Muscle layer of colon (tissue), 2 donors: ENCODE results near the gene MAP3K13.
"Not testable (repeated sequence)": the region's sequence is repeated elsewhere in the genome, so short reads cannot be mapped to it uniquely, and the experiment has no call there.

Experiments
- H3K27ac ChIP-seq: one replicate; pipeline ENCODE4 v1.7.0; 2013; ENCODE audit warnings: low read depth, mild to moderate bottlenecking, low read length, moderate library complexity
- H3K27me3 ChIP-seq, 2 donors: one replicate each; pipeline ENCODE4 v1.7.0; 2013; ENCODE audit warnings: low read length in 2 of 2, mild to moderate bottlenecking in 2 of 2; ENCODE audit not compliant: insufficient read depth in 2 of 2, control insufficient read depth in 1 of 2
- H3K36me3 ChIP-seq: one replicate; pipeline ENCODE4 v1.7.0; 2013; ENCODE audit warnings: mild to moderate bottlenecking, low read length; ENCODE audit not compliant: insufficient read depth
- H3K4me1 ChIP-seq: one replicate; pipeline ENCODE4 v1.7.0; 2013; ENCODE audit warnings: mild to moderate bottlenecking, low read length; ENCODE audit not compliant: insufficient read depth
- H3K4me3 ChIP-seq, 2 donors: one replicate each; pipeline ENCODE4 v1.7.0; 2013; ENCODE audit warnings: low read length in 2 of 2, low read depth in 1 of 2, mild to moderate bottlenecking in 1 of 2, moderate library complexity in 1 of 2
- H3K9ac ChIP-seq: one replicate; pipeline ENCODE4 v1.7.0; 2013; ENCODE audit warnings: low read length
- H3K9me3 ChIP-seq: one replicate; pipeline ENCODE4 v1.7.0; 2013; ENCODE audit warnings: mild to moderate bottlenecking, low read length
- donor health status: abdominal sarcoma.
- donor health status: Adenocarcinoma of cecum.

Gene MAP3K13

GRCh38 chr3:185424435-185424834, 61.5 kb downstream of the MAP3K13 start:
- Histone ChIP-seq H3K9me3 (no peaks in the 10 kb centered on the region), H3K27ac (no peak overlapping the region), H3K36me3 (no peaks in the 10 kb centered on the region)

GRCh38 chr3:185430375-185430774, 67.4 kb downstream of the MAP3K13 start:
- Histone ChIP-seq H3K27me3 (no peaks in the 10 kb centered on the region), H3K4me1 (no peaks in the 10 kb centered on the region), H3K4me3 (no peak overlapping the region), H3K27ac (no peak overlapping the region), H3K36me3 (no peaks in the 10 kb centered on the region), H3K9ac (no peak overlapping the region), H3K9me3 (no peaks in the 10 kb centered on the region)

More at GRCh38 chr3:185424435-185424834, 61.5 kb downstream of the MAP3K13 start:
- Histone ChIP-seq H3K9ac (no peak overlapping the region), H3K4me1 (no peaks in the 10 kb centered on the region), H3K4me3 (no peak overlapping the region), H3K27me3 (no peaks in the 10 kb centered on the region)

GRCh38 chr3:185439745-185440466, 77.0 kb downstream of the MAP3K13 start:
- Histone ChIP-seq H3K27me3 (no peaks in the 10 kb centered on the region), H3K4me3 (no peak overlapping the region)

GRCh38 chr3:185442031-185442430, 79.1 kb downstream of the MAP3K13 start:
- no peak overlapping the region for H3K4me3 ChIP-seq
- H3K9ac ChIP-seq = no peak overlapping the region
- no peaks in the 10 kb centered on the region for H3K27me3 ChIP-seq
- H3K27ac ChIP-seq = no peak overlapping the region
- no peaks in the 10 kb centered on the region for H3K4me1 ChIP-seq
- H3K9me3 ChIP-seq = no peaks in the 10 kb centered on the region
- no peaks in the 10 kb centered on the region for H3K36me3 ChIP-seq

More at GRCh38 chr3:185439745-185440466, 77.0 kb downstream of the MAP3K13 start:
- no peaks in the 10 kb centered on the region for H3K4me1 ChIP-seq
- H3K9ac ChIP-seq = no peak overlapping the region
- no peaks in the 10 kb centered on the region for H3K9me3 ChIP-seq
- H3K27ac ChIP-seq = no peak overlapping the region
- no peaks in the 10 kb centered on the region for H3K36me3 ChIP-seq

GRCh38 chr3:185444329-185444728, 81.4 kb downstream of the MAP3K13 start:
- H3K4me1 ChIP-seq = no peaks in the 10 kb centered on the region
- H3K27ac ChIP-seq = no peak overlapping the region
- no peaks in the 10 kb centered on the region for H3K27me3 ChIP-seq
- H3K9me3 ChIP-seq = no peaks in the 10 kb centered on the region
- H3K9ac ChIP-seq = no peak overlapping the region
- H3K4me3 ChIP-seq = no peak overlapping the region
- no peaks in the 10 kb centered on the region for H3K36me3 ChIP-seq

GRCh38 chr3:185448107-185448506, 85.2 kb downstream of the MAP3K13 start:
- H3K4me3 ChIP-seq = no peak overlapping the region
- no peak overlapping the region for H3K9ac ChIP-seq
- H3K36me3 ChIP-seq = peaks cover 9% of the 10 kb centered on the region
- H3K4me1 ChIP-seq = no peaks in the 10 kb centered on the region
- H3K27me3 ChIP-seq = no peaks in the 10 kb centered on the region
- H3K9me3 ChIP-seq = no peaks in the 10 kb centered on the region
- no peak overlapping the region for H3K27ac ChIP-seq

- H3K36me3 ChIP-seq, H3K4me1 ChIP-seq, H3K27me3 ChIP-seq, H3K4me3 ChIP-seq, H3K9me3 ChIP-seq, H3K9ac ChIP-seq, H3K27ac ChIP-seq: not testable (repeated sequence)
Measured at GRCh38 chr3:185451432-185451831, 88.5 kb downstream of the MAP3K13 start.

GRCh38 chr3:185457376-185457775, 94.4 kb downstream of the MAP3K13 start:
- no peak overlapping the region for H3K27ac ChIP-seq
- H3K36me3 ChIP-seq = peaks cover 8% of the 10 kb centered on the region
- H3K27me3 ChIP-seq = no peaks in the 10 kb centered on the region
- H3K9ac ChIP-seq = no peak overlapping the region
- no peaks in the 10 kb centered on the region for H3K9me3 ChIP-seq
- no peak overlapping the region for H3K4me3 ChIP-seq
- no peaks in the 10 kb centered on the region for H3K4me1 ChIP-seq

- Histone ChIP-seq H3K36me3 (no peaks in the 10 kb centered on the region), H3K9me3 (no peaks in the 10 kb centered on the region), H3K27ac (no peak overlapping the region)
Measured at GRCh38 chr3:185460309-185460708, 97.4 kb downstream of the MAP3K13 start.

GRCh38 chr3:185460719-185461350, 97.9 kb downstream of the MAP3K13 start:
- Histone ChIP-seq H3K9ac (no peak overlapping the region), H3K4me3 (no peak overlapping the region), H3K36me3 (peaks cover 4% of the 10 kb centered on the region)

More at GRCh38 chr3:185460309-185460708, 97.4 kb downstream of the MAP3K13 start:
- no peaks in the 10 kb centered on the region for H3K27me3 ChIP-seq
- H3K9ac ChIP-seq = no peak overlapping the region
- H3K4me1 ChIP-seq = no peaks in the 10 kb centered on the region
- no peak overlapping the region for H3K4me3 ChIP-seq

GRCh38 chr3:185465471-185465870, 102.5 kb downstream of the MAP3K13 start:
- H3K4me3 ChIP-seq = no peak overlapping the region
- peaks cover 14% of the 10 kb centered on the region for H3K36me3 ChIP-seq
- no peaks in the 10 kb centered on the region for H3K27me3 ChIP-seq
- H3K4me1 ChIP-seq = no peaks in the 10 kb centered on the region
- no peak overlapping the region for H3K27ac ChIP-seq
- H3K9ac ChIP-seq = no peak overlapping the region
- H3K9me3 ChIP-seq = no peaks in the 10 kb centered on the region

More at GRCh38 chr3:185460719-185461350, 97.9 kb downstream of the MAP3K13 start:
- H3K27me3 ChIP-seq = no peaks in the 10 kb centered on the region
- H3K27ac ChIP-seq = no peak overlapping the region
- H3K9me3 ChIP-seq = no peaks in the 10 kb centered on the region
- no peaks in the 10 kb centered on the region for H3K4me1 ChIP-seq

- not testable (repeated sequence) for H3K27me3 ChIP-seq, H3K27ac ChIP-seq, H3K9me3 ChIP-seq, H3K9ac ChIP-seq, H3K4me1 ChIP-seq, H3K4me3 ChIP-seq
- peaks cover 14% of the 10 kb centered on the region for H3K36me3 ChIP-seq
Measured at GRCh38 chr3:185466123-185466522, 103.2 kb downstream of the MAP3K13 start.
